Ovary (tissue), 3 donors: ENCODE data around the gene SP3.

ENCODE experiments used
- POLR2A ChIP-seq: fragments of 450-650 bp; IDR thresholded peaks from one replicate; pipeline ENCODE4 v1.6.1; 2017; ENCODE audit warnings: antibody characterized with exemption, mild to moderate bottlenecking, moderate library complexity
- TF ChIP-seq, protein P1 (sequence below), 3 donors: fragments of 450-650 bp in 2 of 3; fragments of 200-600 bp in 1 of 3; IDR thresholded peaks; one replicate each; pipeline versions ENCODE4 v1.5.1 to v1.8.0; 2016 to 2022; ENCODE audit warnings: antibody characterized with exemption in 3 of 3, mild to moderate bottlenecking in 1 of 3
- donor health status: DM: no; HTN: no; CAD: no.

GRCh38 chr2:173999272-173999671, 34.1 kb upstream of the SP3 start:
- no peak for TF ChIP-seq POLR2A
- TF ChIP-seq, protein P1, sequence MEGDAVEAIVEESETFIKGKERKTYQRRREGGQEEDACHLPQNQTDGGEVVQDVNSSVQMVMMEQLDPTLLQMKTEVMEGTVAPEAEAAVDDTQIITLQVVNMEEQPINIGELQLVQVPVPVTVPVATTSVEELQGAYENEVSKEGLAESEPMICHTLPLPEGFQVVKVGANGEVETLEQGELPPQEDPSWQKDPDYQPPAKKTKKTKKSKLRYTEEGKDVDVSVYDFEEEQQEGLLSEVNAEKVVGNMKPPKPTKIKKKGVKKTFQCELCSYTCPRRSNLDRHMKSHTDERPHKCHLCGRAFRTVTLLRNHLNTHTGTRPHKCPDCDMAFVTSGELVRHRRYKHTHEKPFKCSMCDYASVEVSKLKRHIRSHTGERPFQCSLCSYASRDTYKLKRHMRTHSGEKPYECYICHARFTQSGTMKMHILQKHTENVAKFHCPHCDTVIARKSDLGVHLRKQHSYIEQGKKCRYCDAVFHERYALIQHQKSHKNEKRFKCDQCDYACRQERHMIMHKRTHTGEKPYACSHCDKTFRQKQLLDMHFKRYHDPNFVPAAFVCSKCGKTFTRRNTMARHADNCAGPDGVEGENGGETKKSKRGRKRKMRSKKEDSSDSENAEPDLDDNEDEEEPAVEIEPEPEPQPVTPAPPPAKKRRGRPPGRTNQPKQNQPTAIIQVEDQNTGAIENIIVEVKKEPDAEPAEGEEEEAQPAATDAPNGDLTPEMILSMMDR (IDR thresholded peaks at IDR 0.05): no peak
